HepG2 (cell line): Measurements from ENCODE around the gene CCDC158. TPM values are rescaled to one million over a fixed set of nuclear protein-coding genes. Genes with fewer than 3 reads are reported as not detected.

Experiments used
- ATF7-NPFF ChIP-seq: sonication (generic); formaldehyde crosslinking; IDR thresholded peaks from 2 replicates; pipeline ENCODE4 v1.8.1; 2023; ENCODE audit warnings: mild to moderate bottlenecking, low read depth, missing genetic modification reagents, moderate library complexity
- ELF3 ChIP-seq: IDR thresholded peaks from 2 replicates; pipeline ENCODE4 v1.6.1; 2016; ENCODE audit warnings: missing genetic modification reagents, missing compliant biosample characterization
- HNF1A ChIP-seq, 2 experiments: sonication (generic) in 1 of 2; formaldehyde crosslinking in 1 of 2; IDR thresholded peaks; 2 replicates each; pipeline versions ENCODE4 v1.4.0 to v1.6.1; 2016 to 2020; ENCODE audit warnings: borderline replicate concordance in 1 of 2, low read depth in 1 of 2, mild to moderate bottlenecking in 1 of 2, missing genetic modification reagents in 1 of 2
- KMT2B ChIP-seq: IDR thresholded peaks from 2 replicates; pipeline ENCODE4 v1.6.1; 2016; ENCODE audit warnings: missing genetic modification reagents, missing compliant biosample characterization
- MLLT10 ChIP-seq: sonication (generic); formaldehyde crosslinking; IDR thresholded peaks from 2 replicates; pipeline ENCODE4 v1.4.0; 2020; ENCODE audit warnings: missing genetic modification reagents
- NFIC ChIP-seq: IDR thresholded peaks from 2 replicates; pipeline ENCODE4 v1.6.1; 2012; ENCODE audit warnings: mild to moderate bottlenecking, low read length, inconsistent platforms
- NFKBIZ ChIP-seq: IDR thresholded peaks from 2 replicates; pipeline ENCODE4 v1.6.1; 2018; ENCODE audit warnings: missing genetic modification reagents, missing compliant biosample characterization
- SMAD3 ChIP-seq: sonication (generic); formaldehyde crosslinking; IDR thresholded peaks from 2 replicates; pipeline ENCODE4 v1.4.0; 2020; ENCODE audit warnings: missing genetic modification reagents
- ZFP36 ChIP-seq: fragments of 150-350 bp; IDR thresholded peaks from 2 replicates; pipeline ENCODE4 v1.6.1; 2018; ENCODE audit warnings: borderline replicate concordance, low read length, low read depth; ENCODE audit not compliant: partially characterized antibody
- polyA plus RNA-seq, 8 experiments: library from polyadenylated mRNA; depleted of rRNA in 3 of 8; stranded (reverse) in 7 of 8; unstranded in 1 of 8; fragments of >200 nt; fragmentation: Illumina TruSeq in 4 of 8; extraction: Trizol in 4 of 8; gene quantifications; 2 replicates each; pipeline versions ENCODE4 v1.2.1 to v1.2.3, GENCODE V29; 2011 to 2016; ENCODE audit warnings: low read depth in 4 of 8, missing spikeins in 1 of 8, mixed read lengths in 1 of 8; ENCODE audit not compliant: insufficient read depth in 1 of 8
- total RNA-seq, 5 experiments: library from RNA; depleted of rRNA; stranded (reverse); fragments of >200 nt; fragmentation: Illumina TruSeq; extraction: Trizol; gene quantifications; 2 replicates each; pipeline ENCODE4 v1.2.3, GENCODE V29; 2016; ENCODE audit warnings: low read depth in 1 of 5
- TF ChIP-seq, protein P1 (sequence below): sonication (generic); formaldehyde crosslinking; IDR thresholded peaks from 2 replicates; pipeline ENCODE4 v1.4.0; 2020; ENCODE audit warnings: mild to moderate bottlenecking, missing genetic modification reagents
- TF ChIP-seq, protein P2 (sequence below): sonication (generic); formaldehyde crosslinking; IDR thresholded peaks from 2 replicates; pipeline ENCODE4 v1.5.0; 2020; ENCODE audit warnings: missing genetic modification reagents

CCDC158 gene
- total and polyA plus RNA-seq, 2 of the 13 experiments (the other 11 are each of a cell fraction or from before 2014, with no cell fraction given), result not detected

GRCh38 chr4:76374798-76375197 lies 46.1 kb downstream of the CCDC158 start (continued):
- TF ChIP-seq SMAD3 (CRISPR knock-in tag) (no peak), MLLT10 (CRISPR knock-in tag) (no peak), ELF3 (CRISPR knock-in tag) (no peak), KMT2B (CRISPR knock-in tag) (no peak), NFIC (no peak), NFKBIZ (CRISPR knock-in tag) (no peak), HNF1A (IDR thresholded peaks at IDR 0.05; ENCODE audit: low read depth) (no peak), HNF1A (CRISPR knock-in tag; IDR thresholded peaks at IDR 0.05; ENCODE audit: borderline replicate concordance) (no peak), ATF7-NPFF (CRISPR knock-in tag) (no peak), ZFP36 (no peak)
- TF ChIP-seq, protein P1, sequence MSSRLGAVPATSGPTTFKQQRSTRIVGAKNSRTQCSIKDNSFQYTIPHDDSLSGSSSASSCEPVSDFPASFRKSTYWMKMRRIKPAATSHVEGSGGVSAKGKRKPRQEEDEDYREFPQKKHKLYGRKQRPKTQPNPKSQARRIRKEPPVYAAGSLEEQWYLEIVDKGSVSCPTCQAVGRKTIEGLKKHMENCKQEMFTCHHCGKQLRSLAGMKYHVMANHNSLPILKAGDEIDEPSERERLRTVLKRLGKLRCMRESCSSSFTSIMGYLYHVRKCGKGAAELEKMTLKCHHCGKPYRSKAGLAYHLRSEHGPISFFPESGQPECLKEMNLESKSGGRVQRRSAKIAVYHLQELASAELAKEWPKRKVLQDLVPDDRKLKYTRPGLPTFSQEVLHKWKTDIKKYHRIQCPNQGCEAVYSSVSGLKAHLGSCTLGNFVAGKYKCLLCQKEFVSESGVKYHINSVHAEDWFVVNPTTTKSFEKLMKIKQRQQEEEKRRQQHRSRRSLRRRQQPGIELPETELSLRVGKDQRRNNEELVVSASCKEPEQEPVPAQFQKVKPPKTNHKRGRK (CRISPR knock-in tag), result no peak
- TF ChIP-seq, protein P2, sequence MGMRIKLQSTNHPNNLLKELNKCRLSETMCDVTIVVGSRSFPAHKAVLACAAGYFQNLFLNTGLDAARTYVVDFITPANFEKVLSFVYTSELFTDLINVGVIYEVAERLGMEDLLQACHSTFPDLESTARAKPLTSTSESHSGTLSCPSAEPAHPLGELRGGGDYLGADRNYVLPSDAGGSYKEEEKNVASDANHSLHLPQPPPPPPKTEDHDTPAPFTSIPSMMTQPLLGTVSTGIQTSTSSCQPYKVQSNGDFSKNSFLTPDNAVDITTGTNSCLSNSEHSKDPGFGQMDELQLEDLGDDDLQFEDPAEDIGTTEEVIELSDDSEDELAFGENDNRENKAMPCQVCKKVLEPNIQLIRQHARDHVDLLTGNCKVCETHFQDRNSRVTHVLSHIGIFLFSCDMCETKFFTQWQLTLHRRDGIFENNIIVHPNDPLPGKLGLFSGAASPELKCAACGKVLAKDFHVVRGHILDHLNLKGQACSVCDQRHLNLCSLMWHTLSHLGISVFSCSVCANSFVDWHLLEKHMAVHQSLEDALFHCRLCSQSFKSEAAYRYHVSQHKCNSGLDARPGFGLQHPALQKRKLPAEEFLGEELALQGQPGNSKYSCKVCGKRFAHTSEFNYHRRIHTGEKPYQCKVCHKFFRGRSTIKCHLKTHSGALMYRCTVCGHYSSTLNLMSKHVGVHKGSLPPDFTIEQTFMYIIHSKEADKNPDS (CRISPR knock-in tag), result no peak
